Germinal center (tissue), 1 donor: ENCODE measurements around the gene DLEC1.
"Not testable (repeated sequence)": the region's sequence is repeated elsewhere in the genome, so short reads cannot be mapped to it uniquely, and the experiment has no call there.

Experiments used
- DNase-seq: peaks from one replicate; pipeline ENCODE4 v3.0.0; 2012; ENCODE audit warnings: mixed read lengths, low spot score

Gene DLEC1

DNA sequence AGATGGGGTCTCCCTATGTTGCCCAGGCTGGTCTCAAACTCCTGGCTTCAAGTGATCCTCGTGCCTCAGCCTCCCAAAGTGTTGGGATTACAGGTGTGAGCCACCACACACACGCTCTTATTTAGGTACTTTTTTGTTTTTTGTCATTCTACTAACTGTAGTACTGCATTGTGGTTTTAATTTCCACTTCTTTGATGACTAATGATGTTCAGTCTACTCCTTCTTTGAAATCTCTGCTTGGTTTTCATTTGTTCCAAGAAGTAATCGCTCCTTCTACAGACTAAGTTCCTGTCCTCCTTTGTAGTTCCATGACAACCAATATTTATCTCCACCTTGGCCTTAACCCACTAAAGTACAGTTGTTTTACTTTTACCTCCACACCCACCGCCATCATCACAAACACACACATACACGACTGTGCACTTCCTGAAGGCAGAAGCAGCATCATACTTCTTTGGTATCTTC is 529 bp upstream of the DLEC1 start:
- no peak for DNase-seq

DNA sequence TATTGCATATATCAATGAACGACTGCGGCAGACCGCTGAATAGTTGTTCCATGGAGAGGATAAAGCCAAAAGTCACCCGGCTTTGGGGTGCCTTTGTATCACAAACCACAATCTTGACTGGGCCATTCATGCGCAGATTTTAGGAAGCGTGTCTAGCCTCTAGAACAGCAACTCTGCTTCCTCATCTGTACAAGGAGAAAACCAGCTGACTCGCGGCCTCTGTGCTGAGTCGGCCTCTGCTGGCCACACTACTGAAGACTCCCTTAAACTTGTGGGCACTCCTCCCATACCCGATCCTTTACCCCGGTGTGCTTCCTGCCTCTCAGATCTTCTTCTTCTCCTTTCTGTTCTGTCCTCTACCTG is 872 bp downstream of the DLEC1 start:
- peak; percentile 65 for DNase-seq

DNA sequence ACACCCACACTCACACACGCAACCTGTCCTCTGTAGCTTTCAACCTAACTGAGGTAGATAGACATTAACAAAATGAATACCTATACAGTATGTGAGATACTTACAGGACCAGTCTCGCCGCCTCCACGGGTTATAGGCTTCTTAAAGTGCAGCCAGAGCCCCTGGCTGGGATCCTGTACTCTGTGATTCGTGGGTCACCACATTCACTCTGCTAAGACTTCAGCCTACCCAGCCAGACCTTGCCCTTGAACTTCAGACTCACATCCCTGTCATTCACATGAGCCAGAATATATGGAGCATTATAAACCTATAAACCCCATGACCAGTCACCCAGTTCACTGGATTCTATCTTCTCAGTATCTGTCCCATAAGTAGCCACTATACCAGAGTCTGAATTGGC is 1.4 kb downstream of the DLEC1 start:
- no peak for DNase-seq

DNA sequence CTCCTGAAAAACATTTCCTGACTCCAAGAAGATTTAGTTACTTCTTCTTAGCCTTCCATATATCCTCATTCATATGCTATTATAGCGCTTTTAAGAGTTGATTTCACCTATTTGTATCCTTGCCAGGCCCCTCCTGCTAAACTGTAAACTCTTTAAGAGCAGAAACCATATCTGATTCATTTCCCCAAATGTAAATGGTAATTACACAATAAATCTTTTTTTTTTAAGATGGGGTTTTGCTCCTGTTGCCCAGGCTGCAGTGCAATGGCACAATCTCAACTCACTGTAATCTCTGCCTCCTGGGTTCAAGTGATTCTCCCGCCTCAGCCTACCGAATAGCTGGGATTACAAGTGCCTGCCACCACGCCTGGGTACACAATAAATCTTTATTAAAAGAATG is 4.5 kb downstream of the DLEC1 start:
- DNase-seq = no peak

DNA sequence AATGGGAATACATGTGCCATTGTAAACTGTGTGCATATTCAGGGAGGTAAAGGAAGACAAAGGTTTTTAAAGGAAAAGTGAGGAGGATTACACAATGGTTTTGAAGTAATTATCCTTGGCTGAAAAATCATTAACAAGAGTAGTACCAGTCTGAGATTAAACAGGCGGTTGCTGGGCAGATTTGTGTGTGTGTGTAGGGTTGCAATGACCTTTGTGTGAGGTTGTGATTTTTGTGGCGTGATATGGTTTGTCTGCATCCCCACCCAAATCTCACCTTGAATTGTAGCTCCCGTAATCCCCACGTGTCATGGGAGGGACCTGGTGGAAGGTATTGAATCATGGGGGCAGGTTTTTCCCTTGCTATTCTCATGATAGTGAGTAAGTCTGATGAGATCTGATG is 7.0 kb downstream of the DLEC1 start:
- DNase-seq = no peak

DNA sequence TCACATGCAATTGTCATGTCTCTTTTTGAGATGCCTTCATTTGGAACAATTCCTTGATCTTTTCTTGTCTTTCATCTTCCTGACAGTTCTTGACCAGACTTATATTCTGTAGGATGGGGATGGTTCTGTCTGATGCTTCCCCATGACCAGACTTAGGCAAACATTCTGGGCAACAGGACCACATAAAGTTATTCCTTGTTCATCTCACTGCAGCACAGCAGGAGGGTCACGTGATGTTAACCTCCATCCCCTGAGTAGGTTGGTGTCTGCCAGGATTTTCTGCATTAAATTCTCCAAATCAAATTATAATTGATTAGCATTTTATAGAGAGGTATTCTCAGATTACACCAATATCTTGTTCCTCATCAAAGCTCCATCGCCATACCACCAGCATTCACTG is 7.8 kb downstream of the DLEC1 start:
- no peak for DNase-seq

DNA sequence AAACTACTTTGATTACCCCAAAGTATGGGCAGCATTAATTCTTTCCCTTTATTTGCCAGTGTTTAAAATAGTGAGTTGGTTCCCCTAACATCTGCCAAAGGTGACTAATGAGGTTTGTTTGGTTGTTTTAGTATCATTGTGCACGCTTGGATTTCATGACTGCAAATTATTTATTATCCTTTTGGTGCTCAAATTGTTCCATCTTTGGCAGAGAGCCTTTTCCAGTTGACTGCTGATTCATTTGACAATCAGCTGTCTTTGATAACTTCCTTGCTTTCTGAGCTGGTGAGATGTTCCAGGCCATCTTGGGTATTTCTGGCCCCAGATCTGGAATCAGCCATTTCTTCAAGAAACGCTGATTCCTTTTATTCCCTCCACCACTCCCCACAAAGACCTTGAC is 8.9 kb downstream of the DLEC1 start:
- DNase-seq = no peak

DNA sequence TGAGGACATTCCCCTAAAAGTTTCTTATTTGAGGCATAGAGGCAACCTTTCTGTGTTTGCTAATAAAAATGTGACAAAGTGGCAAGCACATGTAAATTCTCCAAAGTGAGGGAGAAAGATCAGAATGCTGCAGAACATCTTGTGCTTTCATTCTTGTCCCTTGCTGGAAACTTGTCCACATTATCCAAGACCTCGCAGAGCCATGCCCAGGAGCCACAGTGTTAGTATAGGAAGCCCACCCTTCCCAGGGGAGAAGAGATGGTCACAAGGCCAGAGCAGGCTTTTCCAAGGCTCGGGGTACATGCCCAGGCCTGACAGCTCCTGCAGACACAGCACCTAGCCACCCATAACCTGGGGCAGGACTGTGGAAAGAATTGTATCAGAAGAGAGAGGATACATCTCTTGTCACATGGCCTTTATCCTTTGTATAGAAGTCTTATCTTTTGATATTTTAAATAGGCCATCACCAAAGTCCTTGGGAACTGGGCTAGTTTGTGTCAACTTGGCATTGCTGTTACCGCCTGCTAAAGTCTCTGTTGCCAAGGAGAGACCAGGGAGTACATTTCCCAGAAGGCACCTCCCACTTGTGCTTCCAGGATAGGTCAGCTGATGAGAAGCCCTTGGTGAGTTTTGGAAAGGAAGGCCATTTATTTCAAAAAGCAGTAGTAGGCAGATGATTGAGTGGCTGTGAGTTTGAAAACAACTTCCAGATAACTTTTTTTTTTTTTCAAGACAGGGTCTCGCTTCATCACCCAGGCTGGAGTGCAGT is 10.5 kb downstream of the DLEC1 start:
- no peak for DNase-seq

DNA sequence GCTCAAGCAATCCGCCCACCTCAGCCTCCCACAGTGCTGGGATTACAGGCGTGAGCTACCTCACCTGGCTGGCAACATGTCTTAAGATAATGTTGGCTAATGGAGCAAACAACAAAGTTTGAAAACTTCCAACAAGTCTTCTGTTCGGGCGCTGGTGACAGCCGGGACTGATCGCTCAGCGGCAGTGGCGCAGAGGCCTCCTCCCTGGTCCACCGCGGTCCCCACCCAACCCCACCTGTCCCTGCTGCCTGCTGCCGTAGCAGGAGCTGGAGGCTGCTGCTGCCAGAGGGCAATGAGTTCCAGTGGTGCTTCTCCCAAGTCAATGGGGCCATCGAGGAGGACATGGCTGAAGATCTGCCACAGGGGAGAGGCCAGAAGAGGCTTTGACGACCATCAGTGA is 12.1 kb downstream of the DLEC1 start:
- no peak for DNase-seq

DNA sequence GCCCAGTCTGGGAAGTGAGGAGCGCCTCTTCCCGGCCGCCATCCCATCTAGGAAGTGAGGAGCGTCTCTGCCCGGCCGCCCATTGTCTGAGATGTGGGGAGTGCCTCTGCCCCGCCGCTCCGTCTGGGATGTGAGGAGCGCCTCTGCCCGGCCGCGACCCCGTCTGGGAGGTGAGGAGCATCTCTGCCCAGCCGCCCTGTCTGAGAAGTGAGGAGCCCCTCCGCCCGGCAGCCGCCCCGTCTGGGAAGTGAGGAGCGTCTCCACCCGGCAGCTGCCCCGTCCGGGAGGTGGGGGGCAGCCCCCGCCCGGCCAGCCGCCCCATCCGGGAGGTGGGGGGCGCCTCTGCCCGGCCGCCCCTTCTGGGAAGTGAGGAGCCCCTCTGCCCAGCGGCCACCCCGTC is 14.3 kb downstream of the DLEC1 start:
- DNase-seq = not testable (repeated sequence)

DNA sequence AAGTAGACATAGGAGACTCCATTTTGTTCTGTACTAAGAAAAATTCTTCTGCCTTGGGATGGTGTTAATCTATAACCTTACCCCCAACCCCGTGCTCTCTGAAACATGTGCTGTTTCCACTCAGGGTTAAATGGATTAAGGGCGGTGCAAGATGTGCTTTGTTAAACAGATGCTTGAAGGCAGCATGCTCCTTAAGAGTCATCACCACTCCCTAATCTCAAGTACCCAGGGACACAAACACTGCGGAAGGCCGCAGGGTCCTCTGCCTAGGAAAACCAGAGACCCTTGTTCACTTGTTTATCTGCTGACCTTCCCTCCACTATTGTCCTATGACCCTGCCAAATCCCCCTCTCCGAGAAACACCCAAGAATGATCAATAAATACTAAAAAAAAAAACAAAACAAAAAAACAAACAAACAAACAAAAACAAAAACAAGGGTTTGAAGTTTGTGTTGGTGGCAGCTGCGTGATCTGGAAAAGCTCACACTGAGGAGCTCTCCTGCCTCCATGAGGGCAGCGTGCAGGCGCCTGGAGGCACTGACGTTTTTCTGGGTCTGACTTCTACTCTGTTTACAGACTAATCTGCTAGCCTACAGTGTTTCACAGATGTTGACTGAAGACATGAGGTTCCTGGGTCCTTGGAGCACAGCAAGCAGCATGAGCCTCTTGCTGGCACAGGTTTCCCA is 14.9 kb downstream of the DLEC1 start:
- not testable (repeated sequence) for DNase-seq

DNA sequence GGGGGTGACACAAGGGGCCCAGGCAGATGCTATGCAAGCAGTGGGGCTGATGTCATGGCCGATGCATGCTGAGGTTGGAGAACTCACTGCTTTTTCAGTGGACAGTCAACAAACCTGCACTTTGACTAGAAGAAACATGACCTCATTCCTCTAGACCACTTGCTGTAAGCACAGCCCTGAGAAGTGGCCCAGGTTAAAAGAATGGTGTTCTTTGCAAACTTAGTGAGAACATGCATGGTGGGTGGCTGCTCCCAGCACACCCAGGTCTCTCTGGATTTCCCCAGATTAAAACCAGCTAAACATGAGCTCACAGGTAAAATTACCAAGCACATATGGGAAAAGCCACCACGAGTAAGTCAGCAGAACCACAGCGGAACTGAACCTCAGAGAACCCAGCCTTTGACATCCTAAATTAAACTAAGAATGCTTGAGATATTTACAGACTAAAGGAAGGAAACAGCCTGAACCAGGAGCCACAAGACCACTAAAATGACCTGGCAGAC is 15.5 kb downstream of the DLEC1 start:
- DNase-seq = no peak

DNA sequence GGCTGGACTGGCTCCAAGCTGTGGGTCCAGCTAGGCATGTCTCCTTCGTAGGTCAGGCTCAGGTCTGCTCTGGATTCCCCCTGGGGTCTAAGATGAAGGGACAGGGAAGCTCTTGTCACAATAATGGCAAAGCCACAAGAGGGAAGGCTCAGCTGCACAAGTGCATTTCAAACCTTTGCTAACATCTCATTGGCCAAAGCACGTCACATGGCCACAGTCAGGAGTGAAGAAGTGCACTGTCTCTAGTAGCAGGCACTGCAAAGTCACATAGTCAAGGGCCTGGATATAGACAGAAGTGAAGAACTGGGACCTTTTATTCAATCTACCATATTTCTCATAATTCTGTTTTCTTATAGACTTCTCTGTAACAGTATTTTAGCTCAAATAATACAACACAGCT is 20.1 kb downstream of the DLEC1 start:
- DNase-seq = no peak

DNA sequence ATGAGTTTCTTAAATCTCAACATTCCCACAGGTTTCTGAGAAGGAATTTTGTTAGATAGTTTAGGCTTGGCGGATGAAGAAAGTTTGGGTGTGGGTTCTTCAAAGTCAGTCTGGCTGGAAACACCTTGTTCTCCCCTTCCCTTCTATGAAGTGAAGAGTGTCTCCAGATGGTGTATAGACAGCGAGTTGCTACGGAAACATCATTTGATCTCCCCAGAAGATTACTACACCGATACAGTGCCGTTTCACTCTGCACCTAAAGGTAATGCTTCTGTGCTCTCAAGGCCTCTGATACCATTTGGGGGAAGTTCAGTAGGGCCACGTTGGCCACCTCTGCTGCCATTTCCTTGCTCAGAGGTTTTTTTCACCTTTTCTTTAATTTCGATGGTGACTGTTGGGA is 20.6 kb downstream of the DLEC1 start:
- DNase-seq = no peak

DNA sequence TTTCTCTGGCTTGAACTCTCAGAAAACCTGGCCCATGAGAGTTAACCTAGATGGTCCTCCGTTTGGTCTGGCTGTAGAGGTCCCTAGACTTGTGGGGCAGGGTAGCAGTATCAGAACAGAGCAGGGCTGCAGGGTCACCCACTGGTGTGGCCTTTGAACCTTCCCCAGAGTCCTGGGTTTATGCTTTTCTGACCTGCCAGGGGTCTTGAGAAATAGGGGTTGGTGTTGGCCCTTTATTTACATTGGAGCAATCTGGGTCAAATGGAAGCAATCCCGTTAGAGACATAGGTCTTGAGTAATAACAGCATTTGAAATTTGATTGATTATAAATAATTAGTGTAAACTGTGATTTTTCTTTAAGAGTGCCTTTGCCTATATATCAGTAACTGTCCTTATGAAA is 23.8 kb downstream of the DLEC1 start:
- DNase-seq = no peak

DNA sequence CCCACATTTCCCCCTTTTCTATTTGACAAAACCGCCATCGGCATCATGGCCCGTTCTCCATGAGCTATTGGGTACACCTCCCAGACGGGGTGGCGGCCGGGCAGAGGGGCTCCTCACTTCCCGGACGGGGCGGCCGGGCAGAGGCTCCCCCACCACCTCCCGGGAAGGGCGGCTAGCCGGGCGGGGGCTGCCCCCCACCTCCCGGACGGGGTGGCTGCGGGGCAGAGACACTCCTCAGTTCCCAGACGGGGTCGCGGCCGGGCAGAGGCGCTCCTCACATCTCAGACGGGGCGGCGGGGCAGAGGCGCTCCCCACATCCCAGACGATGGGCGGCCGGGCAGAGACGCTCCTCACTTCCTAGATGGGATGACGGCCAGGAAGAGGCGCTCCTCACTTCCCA is 25.4 kb downstream of the DLEC1 start:
- not testable (repeated sequence) for DNase-seq

DNA sequence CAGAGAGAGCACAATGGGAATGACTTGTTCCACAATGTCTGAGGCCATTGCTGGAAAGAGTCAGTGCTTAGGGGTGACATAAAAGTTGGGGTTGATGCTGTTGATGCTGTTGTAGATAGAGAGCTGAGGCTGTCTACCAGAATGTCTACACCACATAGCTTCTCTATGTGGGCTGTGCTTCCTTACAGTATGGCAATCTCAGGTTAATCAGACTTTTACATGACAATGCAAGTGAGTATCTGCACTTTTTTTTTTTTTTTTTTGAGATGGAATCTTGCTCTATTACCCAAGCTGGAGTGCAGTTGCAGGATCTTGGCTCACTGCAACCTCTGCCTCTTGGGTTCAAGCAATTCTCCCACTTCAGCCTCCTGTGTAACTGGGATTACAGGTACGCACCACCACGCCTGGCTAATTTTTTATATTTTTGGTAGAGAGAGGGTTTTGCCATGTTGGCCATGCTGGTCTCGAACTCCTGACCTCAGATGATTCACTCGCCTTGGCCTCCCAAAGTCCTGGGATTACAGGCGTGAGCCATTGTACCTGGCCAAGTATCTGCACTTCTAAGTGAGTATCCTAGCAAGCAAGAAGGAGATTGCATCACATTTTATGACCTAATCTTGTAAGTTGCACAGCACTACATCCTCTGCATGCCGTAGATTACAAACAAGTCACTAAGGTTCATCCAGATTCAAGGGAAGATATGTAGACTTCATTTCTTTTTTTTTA is 28.7 kb downstream of the DLEC1 start:
- DNase-seq = no peak

DNA sequence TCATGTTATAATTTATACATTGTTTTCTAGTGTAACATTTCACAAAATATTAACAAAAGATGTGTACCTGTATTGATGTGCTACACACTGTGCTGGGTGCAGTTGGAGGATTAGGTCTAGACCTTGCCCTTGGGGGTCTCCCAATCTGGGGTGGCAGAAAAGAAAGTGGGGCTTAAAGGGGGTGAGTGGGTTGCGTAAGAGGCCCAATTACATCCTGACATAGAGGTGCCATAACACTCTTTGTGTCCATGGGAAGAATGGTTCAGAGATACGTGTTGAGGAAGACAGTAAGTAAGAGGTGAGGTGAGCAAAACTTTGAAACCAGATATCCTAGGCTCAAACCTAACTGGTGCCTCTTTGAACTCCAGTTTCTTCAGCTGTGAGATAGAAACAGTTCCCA is 31.0 kb downstream of the DLEC1 start:
- no peak for DNase-seq

DNA sequence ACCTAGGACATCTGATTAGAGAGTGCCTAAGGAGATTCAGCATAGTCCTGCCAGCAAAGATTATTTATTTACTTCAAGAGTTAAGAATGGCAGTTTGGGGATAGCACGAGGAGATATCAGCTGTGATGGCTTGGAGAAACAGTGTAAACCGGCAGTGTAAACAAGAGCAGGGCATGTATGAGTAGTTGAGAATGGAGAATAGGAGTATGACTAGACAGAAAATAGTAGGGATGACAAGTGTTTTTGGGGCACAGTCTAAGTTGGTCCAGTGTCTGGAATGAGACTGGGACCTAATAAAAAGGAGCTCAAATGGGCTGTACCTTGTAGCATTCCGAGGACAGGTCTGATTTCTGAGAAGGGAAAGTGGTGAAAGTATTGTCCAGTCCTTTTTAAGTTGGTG is 38.1 kb downstream of the DLEC1 start:
- DNase-seq = not testable (repeated sequence)

DNA sequence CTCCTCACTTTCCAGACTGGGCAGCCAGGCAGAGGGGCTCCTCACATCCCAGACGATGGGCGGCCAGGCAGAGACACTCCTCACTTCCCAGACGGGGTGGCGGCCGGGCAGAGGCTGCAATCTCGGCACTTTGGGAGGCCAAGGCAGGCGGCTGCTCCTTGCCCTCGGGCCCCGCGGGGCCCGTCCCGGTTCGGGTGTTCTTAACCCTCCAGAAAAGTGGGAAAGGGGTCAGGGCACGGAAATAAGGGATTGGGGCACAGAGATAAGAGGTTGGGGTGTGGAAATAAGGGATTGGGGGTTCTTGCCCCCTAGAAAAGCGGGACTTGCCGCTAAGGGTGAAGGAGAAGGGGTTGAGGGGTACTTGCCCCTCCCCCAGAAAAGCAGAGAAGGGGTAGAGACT is 43.3 kb downstream of the DLEC1 start:
- DNase-seq = not testable (repeated sequence)

DNA sequence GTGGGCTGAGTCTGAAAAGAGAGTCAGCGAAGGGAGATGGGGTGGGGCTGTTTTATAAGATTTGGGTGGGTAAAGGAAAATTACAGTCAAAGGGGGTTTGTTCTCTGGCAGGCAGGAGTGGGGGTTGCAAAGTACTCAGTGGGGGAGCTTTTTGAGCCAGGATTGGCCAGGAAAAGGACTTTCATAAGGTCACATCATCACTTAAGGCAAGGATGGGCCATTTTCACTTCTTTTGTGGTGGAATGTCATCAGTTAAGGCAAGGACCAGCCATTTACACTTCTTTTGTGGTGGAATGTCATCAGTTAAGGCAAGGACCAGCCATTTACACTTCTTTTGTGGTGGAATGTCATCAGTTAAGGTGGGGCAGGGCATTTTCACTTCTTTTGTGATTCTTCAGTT is 44.2 kb downstream of the DLEC1 start:
- DNase-seq = not testable (repeated sequence)

DNA sequence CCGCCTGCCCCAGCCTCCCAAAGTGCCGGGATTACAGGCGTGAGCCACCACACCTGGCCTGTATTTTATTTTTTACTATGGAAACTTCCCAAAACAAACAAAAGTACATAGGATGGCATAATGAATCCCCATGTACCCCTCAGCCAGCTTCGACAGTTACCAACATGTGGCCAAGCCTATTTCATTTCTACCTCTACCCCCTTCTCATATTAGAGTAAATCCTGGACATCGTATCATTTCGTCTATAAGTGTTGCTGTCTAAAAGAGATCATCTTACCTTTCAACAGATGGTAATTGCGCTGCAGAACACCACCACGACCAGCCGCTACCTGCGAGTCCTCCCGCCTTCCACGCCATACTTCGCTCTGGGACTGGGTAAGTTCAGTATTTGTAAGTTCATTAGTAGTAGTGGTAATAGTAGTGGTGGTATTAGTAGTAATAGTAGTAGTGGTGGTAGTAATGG is 44.9 kb downstream of the DLEC1 start:
- no peak for DNase-seq
